HEK293T (cell line): ENCODE measurements around the gene NGFR.
"Not testable (repeated sequence)": the region's sequence is repeated elsewhere in the genome, so short reads cannot be mapped to it uniquely, and the experiment has no call there.

ENCODE experiments used
- CTCF ChIA-PET: fragments of 350-600 bp; formaldehyde crosslinking; extraction: SDS; loops from one replicate; lab custom pipeline; 2021; ENCODE audit warnings: antibody characterized with exemption, inconsistent platforms; lab: Yijun Ruan, JAX
- POLR2A ChIA-PET: fragments of 350-600 bp; formaldehyde crosslinking; extraction: SDS; loops from one replicate; lab custom pipeline; 2020; ENCODE audit warnings: antibody characterized with exemption, inconsistent platforms; lab: Yijun Ruan, JAX
- DNase-seq: peaks from one replicate; pipeline ENCODE4 v3.0.0; 2012; ENCODE audit warnings: mixed read lengths; ENCODE audit errors: extremely low spot score
- ARNT ChIP-seq: fragments of 450-650 bp; IDR thresholded peaks from 2 replicates; pipeline ENCODE4 v1.6.1; 2017; ENCODE audit warnings: mild to moderate bottlenecking
- BHLHE40 ChIP-seq: fragments of 450-650 bp; IDR thresholded peaks from 2 replicates; pipeline ENCODE4 v1.6.1; 2016; ENCODE audit warnings: mild to moderate bottlenecking, moderate library complexity, borderline replicate concordance
- CTBP1 ChIP-seq: fragments of 450-650 bp; IDR thresholded peaks from 2 replicates; pipeline ENCODE4 v1.6.1; 2016; ENCODE audit warnings: borderline replicate concordance
- ELF4 ChIP-seq: fragments of 450-650 bp; IDR thresholded peaks from 2 replicates; pipeline ENCODE4 v1.6.1; 2017; ENCODE audit warnings: antibody characterized with exemption
- FOXA1 ChIP-seq: fragments of 450-650 bp; IDR thresholded peaks from 2 replicates; pipeline ENCODE4 v1.6.1; 2016; ENCODE audit warnings: mild to moderate bottlenecking
- FOXK2 ChIP-seq: fragments of 450-650 bp; IDR thresholded peaks from 2 replicates; pipeline ENCODE4 v1.6.1; 2016; ENCODE audit warnings: mild to moderate bottlenecking
- FOXM1 ChIP-seq: fragments of 450-650 bp; IDR thresholded peaks from 2 replicates; pipeline ENCODE4 v1.6.1; 2017; ENCODE audit warnings: mild to moderate bottlenecking, borderline replicate concordance
- HDGF ChIP-seq: fragments of 450-650 bp; IDR thresholded peaks from 2 replicates; pipeline ENCODE4 v1.6.1; 2017; ENCODE audit warnings: antibody characterized with exemption, borderline replicate concordance
- L3MBTL2 ChIP-seq: fragments of 450-650 bp; conservative IDR thresholded peaks from 2 replicates; pipeline ENCODE4 v1.6.1; 2016; ENCODE audit warnings: mild to moderate bottlenecking
- LEF1 ChIP-seq: fragments of 450-650 bp; IDR thresholded peaks from 2 replicates; pipeline ENCODE4 v1.6.1; 2017; ENCODE audit warnings: mild to moderate bottlenecking, borderline replicate concordance
- SP1 ChIP-seq: fragments of 450-650 bp; IDR thresholded peaks from 2 replicates; pipeline ENCODE4 v1.6.1; 2017
- SUZ12 ChIP-seq: fragments of 450-650 bp; IDR thresholded peaks from 2 replicates; pipeline ENCODE4 v1.6.1; 2016; ENCODE audit warnings: mild to moderate bottlenecking
- TARDBP ChIP-seq: fragments of 450-650 bp; IDR thresholded peaks from 2 replicates; pipeline ENCODE4 v1.6.1; 2016
- ZNF384 ChIP-seq: fragments of 450-650 bp; IDR thresholded peaks from 2 replicates; pipeline ENCODE4 v1.6.1; 2016
- TF ChIP-seq, protein P1 (sequence below): fragments of 450-650 bp; IDR thresholded peaks from 2 replicates; pipeline ENCODE4 v1.6.1; 2016

Gene NGFR

DNA sequence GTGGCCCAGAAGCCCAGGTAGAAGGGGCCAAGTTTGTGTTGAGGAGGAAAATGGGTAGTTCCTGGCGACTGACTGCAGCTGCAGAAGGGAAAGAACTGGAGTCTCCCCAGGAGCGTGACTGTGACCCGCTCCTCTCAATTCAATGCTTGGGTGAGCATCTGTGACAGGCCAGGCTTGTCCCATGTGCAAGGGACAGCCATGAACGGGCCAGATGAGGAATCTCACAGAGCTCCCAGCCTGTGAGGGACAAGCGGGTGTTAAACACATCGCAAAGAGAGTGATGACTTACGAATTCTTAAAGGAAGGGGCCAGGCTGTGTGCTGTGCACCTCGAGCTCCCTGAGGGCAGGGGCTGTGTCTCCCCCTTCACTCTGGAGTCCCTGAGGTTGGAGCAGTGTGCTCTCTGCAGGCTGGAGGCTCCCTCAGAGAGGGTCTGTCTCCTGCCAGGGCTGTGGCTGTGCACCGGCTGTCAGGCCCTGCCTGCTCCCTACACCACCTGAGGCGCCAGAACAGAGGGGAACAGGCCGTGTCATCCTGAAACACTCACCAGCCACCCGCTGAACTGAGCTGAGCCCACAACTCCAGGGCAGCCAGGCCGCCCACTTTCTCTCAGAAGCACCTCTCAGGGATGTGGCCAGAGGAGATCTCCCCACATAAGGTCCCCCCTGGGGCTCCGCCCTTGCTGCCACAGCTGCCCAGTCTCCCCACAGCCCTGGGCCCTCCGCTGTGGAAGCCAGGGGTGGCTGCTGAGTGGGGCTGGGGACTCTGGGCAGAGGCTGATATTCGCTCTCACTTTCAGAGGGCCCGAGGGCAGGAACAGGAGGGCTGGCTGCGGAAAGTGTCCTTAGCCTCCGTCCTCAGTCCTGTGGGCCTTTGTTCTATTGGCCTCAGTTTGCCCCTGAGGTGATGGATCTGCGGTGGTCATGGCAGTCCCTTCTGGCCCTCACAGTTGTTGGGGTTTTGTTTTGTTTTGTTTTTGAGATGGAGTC is 54.9 kb downstream of the NGFR start:
- no peak for DNase-seq
- TF ChIP-seq LEF1 (no peak), L3MBTL2 (no peak), FOXA1 (no peak), CTBP1 (no peak), BHLHE40 (no peak), HDGF (no peak), ARNT (no peak)
- TF ChIP-seq, protein P1, sequence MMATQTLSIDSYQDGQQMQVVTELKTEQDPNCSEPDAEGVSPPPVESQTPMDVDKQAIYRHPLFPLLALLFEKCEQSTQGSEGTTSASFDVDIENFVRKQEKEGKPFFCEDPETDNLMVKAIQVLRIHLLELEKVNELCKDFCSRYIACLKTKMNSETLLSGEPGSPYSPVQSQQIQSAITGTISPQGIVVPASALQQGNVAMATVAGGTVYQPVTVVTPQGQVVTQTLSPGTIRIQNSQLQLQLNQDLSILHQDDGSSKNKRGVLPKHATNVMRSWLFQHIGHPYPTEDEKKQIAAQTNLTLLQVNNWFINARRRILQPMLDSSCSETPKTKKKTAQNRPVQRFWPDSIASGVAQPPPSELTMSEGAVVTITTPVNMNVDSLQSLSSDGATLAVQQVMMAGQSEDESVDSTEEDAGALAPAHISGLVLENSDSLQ = no peak
- CTCF ChIA-PET = interaction anchor here (1.0 to 1.2 kb wide), 2 partner anchors 21 to 116 kb away, joined by 3 to 4 read pairs; no protein-coding TSS in a partner anchor
- POLR2A ChIA-PET = no interaction called here

DNA sequence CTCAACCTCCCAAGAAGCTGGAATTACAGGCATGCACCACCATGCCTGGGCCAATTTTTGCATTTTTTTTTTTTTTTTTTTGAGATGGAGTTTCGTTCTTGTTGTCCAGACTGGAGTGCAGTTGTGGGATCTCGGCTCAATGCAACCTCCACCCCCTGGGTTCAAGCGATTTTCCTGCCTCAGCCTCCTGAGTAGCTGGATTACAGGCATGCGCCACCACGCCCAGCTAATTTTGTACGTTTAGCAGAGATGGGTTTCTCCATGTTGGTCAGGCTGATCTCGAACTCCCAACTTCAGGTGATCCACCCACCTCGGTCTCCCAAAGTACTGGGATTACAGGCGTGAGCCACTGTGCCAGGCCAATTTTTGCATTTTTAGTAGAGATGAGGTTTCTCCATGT is 55.7 kb downstream of the NGFR start:
- POLR2A ChIA-PET, DNase-seq: not testable (repeated sequence)
- CTCF ChIA-PET = interaction anchor here (0.5 to 1.2 kb wide), 3 partner anchors 14 to 116 kb away, joined by 3 to 4 read pairs (median 3); no protein-coding TSS in a partner anchor

DNA sequence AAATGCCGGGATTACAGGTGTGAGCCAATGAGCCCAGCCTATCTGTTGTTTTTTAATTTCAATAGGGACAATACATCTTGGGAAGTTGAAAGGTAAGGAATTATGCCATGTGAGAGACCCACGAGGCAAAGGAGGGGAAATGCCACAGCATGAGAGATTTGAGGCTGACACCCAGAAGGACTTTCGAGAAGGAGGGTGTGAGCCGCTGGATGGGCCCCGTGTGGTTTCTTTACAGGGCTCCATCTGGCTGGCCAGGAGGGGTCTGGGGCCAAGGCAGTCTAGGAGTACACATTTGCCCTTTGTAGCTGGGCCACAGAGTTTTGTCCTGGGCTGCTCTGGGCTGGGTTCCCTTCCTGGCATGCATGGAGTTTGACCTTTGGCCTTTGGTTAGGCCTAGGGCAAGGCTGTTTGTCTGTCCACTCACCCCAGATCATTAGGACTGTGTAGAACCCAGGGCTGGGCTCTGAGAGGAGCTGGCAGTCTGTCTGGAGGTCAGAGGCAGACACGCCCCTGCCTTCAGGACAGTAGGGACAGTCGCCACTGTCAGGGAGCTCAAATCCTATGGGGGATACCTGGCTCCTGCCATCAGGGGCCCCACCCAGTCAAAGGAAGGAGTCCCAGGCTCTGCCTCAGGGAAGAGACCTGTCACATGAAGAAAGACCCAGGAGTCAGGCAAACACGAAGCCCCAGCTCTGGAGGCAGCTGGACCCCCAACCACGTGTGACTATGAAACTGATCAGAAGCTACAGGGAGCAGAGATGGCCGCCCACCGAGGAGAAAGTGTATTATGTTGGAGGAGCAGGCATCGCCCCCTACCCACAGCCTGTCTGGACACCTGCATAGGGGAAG is 56.4 kb downstream of the NGFR start:
- POLR2A ChIA-PET = interaction anchor here (0.8 to 1.2 kb wide), 3 partner anchors 43 to 144 kb away, joined by 3 to 6 read pairs (median 3); partner anchors contain the start of gene PHB1
- TF ChIP-seq FOXA1 = no peak
- no peak for TF ChIP-seq HDGF
- no peak for TF ChIP-seq FOXM1
- TF ChIP-seq TARDBP = no peak
- no peak for DNase-seq
- CTCF ChIA-PET = interaction anchor here (0.5 to 1.6 kb wide), 5 partner anchors 13 to 117 kb away, joined by 3 to 4 read pairs (median 3); no protein-coding TSS in a partner anchor

DNA sequence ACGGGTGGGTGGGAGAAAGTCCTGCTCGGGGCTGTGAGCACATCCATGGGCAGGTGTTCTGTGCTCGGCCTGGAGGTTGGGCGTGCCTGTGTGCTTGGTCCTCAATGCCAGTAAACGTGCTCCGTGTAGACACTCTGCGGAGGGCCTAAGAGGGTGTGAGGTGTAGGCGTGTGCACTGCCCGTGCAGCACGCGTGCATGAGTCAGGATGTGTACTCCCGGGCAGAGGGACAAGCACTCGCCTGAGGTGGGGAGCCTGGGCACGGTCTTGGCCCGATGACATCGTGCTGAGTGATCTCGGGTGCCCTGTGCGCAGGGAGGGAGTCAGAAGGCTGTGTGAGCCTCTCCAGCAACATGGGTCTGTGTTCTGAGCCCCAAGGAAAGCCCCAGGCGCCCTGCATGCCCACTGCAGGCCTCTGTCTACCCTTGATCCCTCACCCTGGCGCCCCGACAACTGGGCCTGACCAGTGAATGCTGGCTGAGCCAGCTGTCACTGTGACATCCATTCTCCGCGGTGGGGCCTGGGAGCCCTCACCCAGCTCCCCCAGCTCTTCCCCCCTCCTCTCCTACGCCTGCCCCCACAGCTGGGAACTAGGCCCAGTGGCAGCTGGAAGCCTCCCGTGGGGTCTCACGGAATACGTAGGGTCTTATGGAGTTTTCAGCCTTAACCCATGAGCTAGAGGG is 57.1 kb downstream of the NGFR start:
- DNase-seq = no peak
- no peak for TF ChIP-seq TARDBP
- no peak for TF ChIP-seq SP1
- TF ChIP-seq FOXA1 = no peak
- TF ChIP-seq, protein P1 = no peak
- no peak for TF ChIP-seq FOXK2
- TF ChIP-seq SUZ12 = no peak
- TF ChIP-seq ELF4 = no peak
- TF ChIP-seq ARNT = no peak
- POLR2A ChIA-PET = interaction anchor here (0.6 to 1.2 kb wide), 3 partner anchors 137 to 144 kb away, joined by 3 to 6 read pairs (median 3); partner anchors contain the start of gene PHB1
- CTCF ChIA-PET = interaction anchor here (1.3 to 1.6 kb wide), 2 partner anchors 15 to 117 kb away, joined by 3 read pairs; no protein-coding TSS in a partner anchor

DNA sequence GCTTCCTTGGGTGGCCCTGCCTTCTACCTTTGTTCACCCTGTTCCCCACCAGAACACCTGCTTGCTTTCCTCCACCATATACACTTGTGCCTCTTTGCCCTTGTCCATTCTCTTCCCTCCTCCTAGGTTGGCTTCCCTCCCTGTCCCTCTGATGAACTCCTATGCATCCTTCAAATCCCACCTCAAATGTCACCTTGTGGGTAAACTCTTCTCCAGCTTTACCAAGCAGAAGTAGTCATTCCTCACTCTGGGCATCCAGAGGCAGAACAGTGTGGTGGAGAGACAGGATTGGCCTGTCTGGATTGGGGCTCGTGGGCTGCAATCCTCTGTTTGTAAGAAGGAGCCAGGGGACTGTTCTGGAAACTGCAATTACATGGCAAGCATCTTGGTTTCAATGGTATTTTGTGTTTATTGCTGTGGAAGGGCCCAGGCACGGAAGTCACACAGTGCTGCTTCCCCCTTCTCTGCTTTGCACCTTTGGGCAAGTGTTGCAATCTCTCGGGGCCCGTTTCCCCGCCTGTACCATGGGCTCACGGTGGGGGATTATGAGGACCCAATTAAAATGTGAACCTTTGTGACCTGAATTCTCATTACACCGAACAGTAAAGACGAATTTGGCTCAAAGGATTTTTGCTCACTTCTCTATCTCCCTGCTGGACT is 58.7 kb downstream of the NGFR start:
- ChIA-PET CTCF (interaction anchor here (1.2 to 4.5 kb wide), 2 partner anchors 118 to 146 kb away, joined by 3 to 63 read pairs; no protein-coding TSS in a partner anchor), POLR2A (no interaction called here)
- TF ChIP-seq TARDBP (no peak), BHLHE40 (no peak), FOXM1 (no peak), FOXA1 (no peak), LEF1 (no peak), FOXK2 (no peak), ARNT (no peak), HDGF (no peak), SUZ12 (no peak), ZNF384 (no peak), L3MBTL2 (no peak), ELF4 (no peak), CTBP1 (no peak), SP1 (no peak)
- TF ChIP-seq, protein P1 = no peak
- DNase-seq = no peak
